Breast epithelium (tissue), 3 donors: ENCODE data around the gene CDCA7L.

ENCODE experiments used
- CTCF ChIP-seq, 3 donors: fragments of 450-650 bp; IDR thresholded peaks; one replicate each; pipeline ENCODE4 v1.5.1; 2016 to 2017; ENCODE audit warnings: antibody characterized with exemption in 3 of 3, mild to moderate bottlenecking in 3 of 3, moderate library complexity in 3 of 3
- POLR2AphosphoS5 ChIP-seq, 3 donors: sonication (generic); formaldehyde crosslinking; IDR thresholded peaks; one replicate each; pipeline ENCODE4 v1.6.1; 2017; ENCODE audit warnings: antibody characterized with exemption in 3 of 3

DNA sequence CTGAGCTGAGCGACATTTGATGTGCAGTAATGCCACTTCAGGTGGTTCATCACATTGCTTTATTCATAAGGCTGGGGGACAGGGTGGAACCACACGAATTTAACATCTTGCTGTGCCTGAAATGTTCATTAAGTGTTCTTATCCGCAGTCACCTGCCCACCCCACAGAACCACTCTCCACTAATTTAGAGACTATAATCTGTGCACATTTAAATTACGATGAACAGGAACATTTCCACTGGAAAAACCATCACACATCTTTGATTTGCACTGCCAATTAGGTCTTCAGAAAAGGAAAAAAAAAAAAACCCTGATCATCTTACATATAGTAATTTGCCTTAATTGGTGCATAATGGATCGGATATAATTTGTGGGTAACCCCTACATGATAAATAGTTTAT, 2.3 kb downstream of the CDCA7L start:
- TF ChIP-seq CTCF (IDR thresholded peaks at IDR 0.05), result no peak
- TF ChIP-seq POLR2AphosphoS5 (IDR thresholded peaks at IDR 0.05), result no peak
